T-helper 9 cell (primary cell): ENCODE results near the gene ZNF581.

ENCODE experiments used
- DNase-seq: peaks from one replicate; pipeline ENCODE4 v3.0.0-alpha.2; 2020

The ZNF581 gene

GRCh38 chr19:55668603-55669348 lies 25.3 kb downstream of the ZNF581 start:
- no peak for DNase-seq

GRCh38 chr19:55669418-55670279 lies 26.2 kb downstream of the ZNF581 start:
- no peak for DNase-seq

- DNase-seq = no peak
These were observed 27.0 kb downstream of the ZNF581 start for GRCh38 chr19:55670280-55671053.

- DNase-seq = no peak
These were observed 27.6 kb downstream of the ZNF581 start for GRCh38 chr19:55671054-55671378.

- no peak for DNase-seq
These were observed 29.0 kb downstream of the ZNF581 start for GRCh38 chr19:55672418-55672817.

GRCh38 chr19:55673465-55673864 lies 30.0 kb downstream of the ZNF581 start:
- no peak for DNase-seq

GRCh38 chr19:55673889-55674288 lies 30.4 kb downstream of the ZNF581 start:
- no peak for DNase-seq

- DNase-seq = no peak
These were observed 31.0 kb downstream of the ZNF581 start for GRCh38 chr19:55674459-55674840.

- DNase-seq = peak; percentile 97
These were observed 31.6 kb downstream of the ZNF581 start, which contains the start of gene EPN1 for GRCh38 chr19:55674841-55675660. TSS of gene EPN1 (plus strand) at chr19:55675226. CDS start at chr19:55678628, 3,402 bp downstream.

- no peak for DNase-seq
These were observed 32.4 kb downstream of the ZNF581 start for GRCh38 chr19:55675661-55676354.

GRCh38 chr19:55676383-55676782 lies 32.9 kb downstream of the ZNF581 start:
- DNase-seq = no peak

GRCh38 chr19:55676889-55677505 lies 33.5 kb downstream of the ZNF581 start:
- DNase-seq = no peak

- DNase-seq = no peak
These were observed 34.2 kb downstream of the ZNF581 start for GRCh38 chr19:55677572-55678028.

GRCh38 chr19:55678121-55678671 lies 34.7 kb downstream of the ZNF581 start:
- no peak for DNase-seq

GRCh38 chr19:55679343-55680257 lies 36.2 kb downstream of the ZNF581 start:
- no peak for DNase-seq

GRCh38 chr19:55680339-55681130 lies 37.1 kb downstream of the ZNF581 start:
- DNase-seq = no peak

GRCh38 chr19:55681131-55682092 lies 38.0 kb downstream of the ZNF581 start:
- DNase-seq = no peak
